Endothelial cell (in vitro differentiated cells): ENCODE data around the gene SYPL1. TPM values are rescaled to one million over a fixed set of nuclear protein-coding genes. Genes with fewer than 3 reads are reported as not detected.

Experiments used
- DNase-seq: peaks from one replicate; pipeline ENCODE4 v3.0.0; 2021; ENCODE audit warnings: low spot score
- H3K27ac Mint-ChIP-seq: one replicate; pipeline ENCODE4 v1.8.0; 2021; ENCODE audit warnings: mixed read lengths, inconsistent platforms; ENCODE audit not compliant: unreplicated experiment
- H3K27me3 Mint-ChIP-seq: one replicate; pipeline ENCODE4 v1.8.0; 2021; ENCODE audit warnings: mild to moderate bottlenecking, moderate library complexity, mixed read lengths, inconsistent platforms; ENCODE audit not compliant: unreplicated experiment
- H3K36me3 Mint-ChIP-seq: one replicate; pipeline ENCODE4 v1.8.0; 2021; ENCODE audit warnings: mild to moderate bottlenecking, low read depth, mixed read lengths, inconsistent platforms; ENCODE audit not compliant: unreplicated experiment
- H3K4me1 Mint-ChIP-seq: one replicate; pipeline ENCODE4 v1.8.0; 2021; ENCODE audit warnings: mild to moderate bottlenecking, mixed read lengths, inconsistent platforms; ENCODE audit not compliant: unreplicated experiment
- H3K4me3 Mint-ChIP-seq: one replicate; pipeline ENCODE4 v1.8.0; 2021; ENCODE audit warnings: mild to moderate bottlenecking, mixed read lengths, inconsistent platforms; ENCODE audit not compliant: unreplicated experiment
- H3K9me3 Mint-ChIP-seq: one replicate; pipeline ENCODE4 v1.8.0; 2021; ENCODE audit warnings: mixed read lengths, inconsistent platforms; ENCODE audit not compliant: unreplicated experiment
- CTCF ChIP-seq: fragments of 200-600 bp; sonication (generic); IDR thresholded peaks from one replicate; pipeline ENCODE4 v1.5.0; 2021; ENCODE audit warnings: antibody characterized with exemption; ENCODE audit not compliant: unreplicated experiment
- total RNA-seq: library from RNA; stranded (reverse); fragmentation: NEBNext Ultra II Directional; extraction: Animal tissue kit (Norgen Biotek cat#: 25700); gene quantifications from one replicate; pipeline ENCODE4 v1.2.1, GENCODE V29; 2021; ENCODE audit not compliant: unreplicated experiment

The SYPL1 gene
- total RNA-seq, 1 donor from 2014 or later: 92.7 TPM

- no peak for DNase-seq
- no peaks in the 10 kb centered on the region for H3K36me3 Mint-ChIP-seq
Measured at GRCh38 chr7:106151459-106152312, 39.6 kb upstream of the SYPL1 start.

GRCh38 chr7:106143711-106144337, 31.7 kb upstream of the SYPL1 start:
- Mint-ChIP-seq H3K9me3 (no peaks in the 10 kb centered on the region), H3K4me1 (no peaks in the 10 kb centered on the region), H3K27me3 (peaks cover 2% of the 10 kb centered on the region), H3K36me3 (no peaks in the 10 kb centered on the region), H3K27ac (no peak overlapping the region), H3K4me3 (no peak overlapping the region)
- no peak for DNase-seq
- no peak for TF ChIP-seq CTCF

More at GRCh38 chr7:106151459-106152312, 39.6 kb upstream of the SYPL1 start:
- no peak overlapping the region for H3K4me3 Mint-ChIP-seq
- H3K4me1 Mint-ChIP-seq: peaks cover 15% of the 10 kb centered on the region
- no peak for TF ChIP-seq CTCF
- H3K9me3 Mint-ChIP-seq: no peaks in the 10 kb centered on the region
- H3K27ac Mint-ChIP-seq: no peak overlapping the region
- no peaks in the 10 kb centered on the region for H3K27me3 Mint-ChIP-seq

GRCh38 chr7:106142136-106142535, 30.0 kb upstream of the SYPL1 start:
- no peak for TF ChIP-seq CTCF
- no peak overlapping the region for H3K27ac Mint-ChIP-seq
- H3K4me3 Mint-ChIP-seq: no peak overlapping the region
- H3K9me3 Mint-ChIP-seq: no peaks in the 10 kb centered on the region
- DNase-seq: no peak
- peaks cover 2% of the 10 kb centered on the region for H3K27me3 Mint-ChIP-seq
- no peaks in the 10 kb centered on the region for H3K4me1 Mint-ChIP-seq
- H3K36me3 Mint-ChIP-seq: no peaks in the 10 kb centered on the region

- Mint-ChIP-seq H3K4me1 (no peaks in the 10 kb centered on the region), H3K36me3 (no peaks in the 10 kb centered on the region), H3K4me3 (no peak overlapping the region), H3K27ac (no peak overlapping the region), H3K27me3 (peaks cover 2% of the 10 kb centered on the region), H3K9me3 (no peaks in the 10 kb centered on the region)
- TF ChIP-seq CTCF: no peak
- DNase-seq: no peak
Measured at GRCh38 chr7:106140406-106141173, 28.5 kb upstream of the SYPL1 start.
